T follicular helper cell (primary cell): ENCODE data around the gene PDCD5.
A peak's percentile ranks its signal among the peaks of the same experiment; 100 is the strongest.
"Not testable (repeated sequence)": the region's sequence is repeated elsewhere in the genome, so short reads cannot be mapped to it uniquely, and the experiment has no call there.

Source experiments
- DNase-seq: peaks from one replicate; pipeline ENCODE4 v3.0.0-alpha.2; 2020; ENCODE audit warnings: low read depth
- total RNA-seq, 2 experiments: gene quantifications; one replicate each; lab custom pipeline; 2026; lab: John Stamatoyannopoulos, UW

Gene PDCD5, protein sequence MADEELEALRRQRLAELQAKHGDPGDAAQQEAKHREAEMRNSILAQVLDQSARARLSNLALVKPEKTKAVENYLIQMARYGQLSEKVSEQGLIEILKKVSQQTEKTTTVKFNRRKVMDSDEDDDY
- 62.4 to 124 reads per million in 2 experiments for total RNA-seq

DNA sequence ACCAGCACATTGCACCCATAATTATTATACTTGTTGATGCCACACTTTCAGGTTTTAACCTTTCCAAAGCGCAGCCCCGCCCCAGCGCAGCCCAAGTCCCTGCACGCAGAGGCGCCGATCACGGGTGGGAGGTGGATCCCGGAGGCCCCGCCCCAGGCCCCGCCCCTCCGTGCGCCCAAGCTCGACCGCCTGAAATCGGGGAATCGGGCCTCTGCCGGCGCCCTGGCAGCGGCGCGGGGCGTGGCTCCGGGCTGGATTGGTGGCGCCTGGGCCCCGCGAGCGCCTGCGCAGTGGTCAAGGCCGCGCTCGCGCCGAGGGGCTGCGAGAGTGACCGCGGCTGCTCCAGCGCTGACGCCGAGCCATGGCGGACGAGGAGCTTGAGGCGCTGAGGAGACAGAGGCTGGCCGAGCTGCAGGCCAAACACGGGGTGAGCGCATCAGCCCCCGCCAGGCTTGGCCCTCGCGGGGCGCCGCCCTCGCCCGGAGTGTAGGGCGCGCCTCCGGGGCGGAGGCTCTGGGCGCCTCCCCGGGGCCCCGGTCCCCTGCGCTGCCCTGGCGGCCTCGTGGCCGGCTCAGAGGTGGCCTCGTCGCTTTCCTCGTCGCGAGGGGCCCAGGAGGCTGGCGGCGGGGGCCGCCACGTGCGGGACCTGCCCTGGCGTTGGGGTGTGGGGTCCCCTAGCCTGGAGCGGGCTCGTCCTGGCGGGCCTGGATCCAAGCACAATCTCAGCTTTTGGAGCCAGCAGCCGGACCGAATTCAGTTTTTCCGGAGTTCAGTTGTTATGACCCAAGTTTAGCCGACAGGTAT lies at the start of gene PDCD5:
Gene PDCD5 (plus strand): TSS at position 290 of the 804 bp plus-strand sequence. CDS start 72 bp downstream, at position 362.
- DNase-seq: peak; percentile 95

DNA sequence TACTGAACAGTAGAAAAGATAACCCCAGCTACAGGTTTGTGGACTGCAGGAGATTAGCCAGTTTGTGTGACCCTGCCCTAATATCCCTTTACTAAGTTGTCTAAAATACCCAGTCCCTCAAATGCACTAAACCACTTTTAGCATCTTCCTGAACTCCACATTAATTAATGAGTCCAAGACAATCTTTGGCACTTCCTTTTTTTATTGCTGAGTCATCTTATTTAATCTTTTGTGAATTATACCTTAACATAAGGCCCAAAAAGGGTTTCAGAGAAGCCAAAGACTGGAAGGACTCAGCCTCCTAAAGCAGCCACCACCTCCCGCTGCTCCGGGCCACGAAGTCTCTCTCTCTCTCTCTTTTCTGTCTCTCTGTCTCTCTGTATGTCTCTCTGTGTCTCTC lies 48.8 kb upstream of the PDCD5 start:
- DNase-seq: no peak

DNA sequence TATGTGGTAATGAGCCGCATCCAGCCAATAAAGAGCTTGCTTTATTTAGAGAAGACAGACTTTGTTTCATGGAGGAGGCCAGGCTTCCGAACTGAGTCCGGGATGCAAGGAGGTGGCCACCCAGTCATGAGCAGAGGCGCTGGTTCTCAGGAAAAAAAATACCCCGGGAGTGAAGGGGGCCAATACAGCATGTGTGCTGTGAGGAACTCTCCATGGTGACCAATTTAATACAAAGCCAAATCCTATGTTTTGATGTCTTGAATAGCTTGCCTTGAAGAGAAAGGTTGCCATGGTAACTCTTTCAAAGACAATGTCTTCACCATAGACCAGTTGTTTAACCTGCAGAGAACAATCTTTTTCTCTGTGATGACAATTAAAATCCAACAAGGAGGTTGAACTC lies 43.4 kb upstream of the PDCD5 start:
- DNase-seq: no peak

DNA sequence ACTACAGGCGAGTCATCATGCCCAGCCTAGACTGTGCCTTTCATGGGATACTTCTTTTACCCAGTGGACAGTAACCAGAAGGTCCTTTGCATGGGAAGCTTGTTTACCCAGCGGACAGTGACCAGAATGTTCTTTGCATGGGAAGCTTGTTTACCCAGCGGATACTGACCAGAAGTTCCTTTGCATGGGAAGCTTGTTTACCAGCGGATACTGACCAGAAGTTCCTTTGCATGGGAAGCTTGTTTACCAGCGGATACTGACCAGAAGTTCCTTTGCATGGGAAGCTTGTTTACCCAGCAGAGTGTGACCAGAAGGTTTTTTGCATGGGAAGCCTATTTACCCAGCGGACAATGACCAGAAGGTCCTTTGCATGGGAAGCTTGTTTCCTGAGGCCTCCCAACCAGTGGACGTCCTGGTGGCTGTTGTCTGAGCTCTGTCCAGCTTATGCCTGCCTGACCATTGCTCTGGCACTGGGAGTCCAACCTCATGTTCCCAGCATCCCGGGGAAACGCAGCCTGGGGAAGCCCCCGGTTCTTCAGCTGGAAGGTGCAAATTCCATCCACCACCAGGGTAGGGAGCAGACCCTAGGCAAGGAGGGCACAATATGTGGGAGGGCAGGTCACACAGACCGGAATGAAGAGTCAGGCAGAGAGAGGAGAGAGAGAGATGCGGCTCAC lies 41.6 kb upstream of the PDCD5 start:
- no peak for DNase-seq

DNA sequence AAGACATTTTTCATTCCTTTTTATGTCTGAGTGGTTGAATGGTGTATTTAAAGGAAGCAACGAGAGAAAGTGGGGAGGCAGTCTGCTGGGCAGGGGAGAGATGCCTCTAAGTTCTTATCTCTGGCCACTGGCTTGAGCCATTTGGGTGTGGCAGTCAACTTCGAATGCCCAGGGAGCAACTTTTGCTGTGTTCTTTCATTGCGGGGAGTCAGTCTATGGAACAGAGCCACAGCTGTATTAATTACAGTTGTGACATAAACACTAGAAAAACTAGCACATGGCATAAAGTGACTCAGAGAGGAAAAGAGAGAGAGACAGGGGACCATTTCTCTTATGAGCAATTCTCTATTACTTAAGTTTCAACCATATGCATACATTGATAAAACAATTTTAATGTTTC lies 40.4 kb upstream of the PDCD5 start:
- no peak for DNase-seq

DNA sequence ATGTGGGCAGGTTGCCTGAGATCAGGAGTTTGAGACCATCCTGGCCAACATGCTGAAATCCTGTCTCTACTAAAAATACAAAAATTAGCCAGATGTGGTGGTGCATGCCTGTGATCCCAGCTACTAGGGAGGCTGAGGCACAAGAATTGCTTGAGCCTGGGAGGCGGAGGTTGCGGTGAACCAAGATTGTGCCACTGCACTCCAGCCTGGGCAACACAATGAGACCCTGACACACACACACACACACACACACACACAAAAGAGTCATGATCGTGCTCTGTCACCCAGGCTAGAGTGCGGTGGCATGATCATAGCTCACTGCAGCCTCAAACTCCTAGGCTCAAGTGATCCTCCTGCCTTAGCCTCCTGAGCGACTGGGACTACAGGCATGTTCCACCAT lies 39.6 kb upstream of the PDCD5 start:
- not testable (repeated sequence) for DNase-seq

DNA sequence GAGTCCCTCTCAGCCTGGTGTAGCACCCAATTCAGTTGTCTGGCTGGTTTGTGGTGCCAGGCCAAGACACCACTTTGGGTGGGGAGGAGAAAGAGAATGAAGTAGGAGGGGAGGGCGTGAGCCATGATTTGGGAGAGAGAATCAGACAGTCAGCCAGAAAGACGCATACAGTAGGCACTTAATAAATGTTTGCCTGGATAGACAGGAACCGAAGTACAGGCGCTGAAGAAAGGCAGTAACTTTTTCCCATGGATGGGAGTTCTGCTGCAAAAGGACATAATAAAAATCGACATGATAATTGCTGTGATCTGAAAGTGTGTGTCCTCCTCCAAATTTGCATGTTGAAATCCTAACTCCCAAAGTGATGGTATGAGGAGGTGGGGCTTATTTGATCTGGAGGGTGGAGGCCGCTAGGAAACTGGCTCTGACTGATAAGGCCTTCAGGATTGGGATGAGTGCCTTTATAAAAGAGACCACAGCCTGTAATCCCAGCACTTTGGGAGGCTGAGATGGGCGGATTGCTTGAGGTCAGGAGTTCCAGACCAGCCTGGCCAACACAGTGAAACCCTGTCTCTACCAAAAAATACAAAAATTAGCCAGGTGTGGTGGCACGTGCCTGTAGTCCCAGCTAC lies 38.4 kb upstream of the PDCD5 start:
- DNase-seq: no peak

DNA sequence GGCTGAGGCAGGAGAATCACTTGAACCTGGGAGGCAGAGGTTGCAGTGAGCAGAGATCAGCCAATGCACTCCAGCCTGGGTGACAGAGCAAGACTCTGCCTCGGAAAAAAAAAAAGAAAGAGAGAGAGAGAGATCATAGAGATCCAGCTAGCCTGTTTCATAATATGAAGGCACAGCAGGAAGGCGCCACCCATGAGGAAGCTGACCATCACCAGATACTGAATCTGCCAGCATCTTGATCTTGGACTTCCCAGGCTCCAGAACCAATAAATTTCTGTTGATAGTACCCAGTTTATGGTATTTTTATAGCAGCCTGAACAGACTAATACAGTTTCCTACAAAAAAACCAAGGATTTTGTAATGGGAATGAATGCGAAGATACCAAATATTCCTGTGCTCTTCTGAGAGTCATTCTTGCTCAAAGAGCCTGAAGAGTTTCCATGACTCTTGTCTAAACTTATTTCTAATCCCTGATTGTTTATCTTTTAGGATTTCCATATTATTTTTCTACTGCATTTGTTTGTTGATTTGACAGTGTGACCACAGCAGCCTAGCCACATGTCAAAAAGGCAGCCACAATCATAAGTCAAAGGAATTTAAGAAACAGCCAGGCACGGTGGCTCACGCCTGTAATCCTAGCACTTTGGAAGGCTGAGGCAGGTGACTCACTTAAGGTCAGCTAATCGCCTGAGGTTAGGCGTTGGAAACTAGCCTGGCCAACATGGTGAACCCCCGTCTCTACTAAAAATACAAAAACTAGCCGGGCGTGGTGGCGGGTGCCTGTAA lies 37.7 kb upstream of the PDCD5 start:
- no peak for DNase-seq

DNA sequence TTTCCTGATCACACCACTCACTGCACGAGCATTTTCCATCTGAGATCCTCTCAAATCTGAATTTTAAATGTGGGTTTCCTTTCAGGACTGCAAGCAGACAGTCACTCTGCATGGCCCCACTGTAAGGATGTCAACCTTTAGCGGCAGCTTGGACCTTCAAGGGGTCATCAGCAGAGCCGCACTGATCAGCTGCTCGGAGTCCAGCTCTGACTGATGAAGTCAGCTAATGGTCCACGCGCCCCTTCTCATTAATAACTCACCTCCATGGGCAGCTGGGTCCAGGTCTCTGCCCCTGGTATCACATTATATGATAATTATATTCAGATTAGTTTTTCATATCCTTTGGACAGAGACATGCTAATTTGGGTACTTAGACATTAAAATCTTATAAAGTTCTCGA lies 36.1 kb upstream of the PDCD5 start:
- DNase-seq: no peak

DNA sequence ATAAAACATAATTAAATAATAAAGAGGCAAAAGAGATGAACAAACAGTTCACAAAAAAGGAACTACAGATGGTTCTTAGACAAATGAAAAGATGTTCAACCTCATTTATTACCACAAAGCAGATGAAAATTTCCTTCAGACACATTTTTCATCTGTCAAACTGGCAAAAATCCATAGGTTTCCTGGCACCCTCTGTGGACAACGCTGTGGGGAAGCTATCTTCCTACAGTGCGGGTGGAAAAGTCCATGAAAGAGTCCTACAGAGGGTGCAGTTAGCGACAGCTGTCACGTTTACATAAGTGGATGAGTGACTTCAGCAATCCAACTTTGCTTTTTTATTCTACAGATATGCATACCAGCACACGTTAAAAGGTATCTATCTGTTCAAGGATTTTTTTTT lies 30.3 kb upstream of the PDCD5 start:
- DNase-seq: no peak

DNA sequence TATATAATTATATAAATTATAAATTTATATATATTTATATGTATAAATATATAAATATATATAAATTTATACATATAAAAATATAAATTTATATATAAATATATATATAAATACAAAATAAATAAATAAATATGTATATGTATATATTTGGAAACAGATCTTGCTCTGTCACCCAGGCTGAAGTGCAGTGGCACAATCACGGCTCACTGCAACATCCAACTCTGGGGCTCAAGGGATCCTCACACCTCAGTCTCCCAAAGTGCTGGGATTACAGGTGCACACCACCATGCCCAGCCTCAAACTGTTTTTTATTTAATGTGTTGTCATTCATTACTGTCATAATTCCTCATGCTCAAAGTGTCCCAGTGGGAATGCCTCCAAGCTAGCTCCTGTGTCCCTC lies 25.2 kb upstream of the PDCD5 start:
- no peak for DNase-seq

DNA sequence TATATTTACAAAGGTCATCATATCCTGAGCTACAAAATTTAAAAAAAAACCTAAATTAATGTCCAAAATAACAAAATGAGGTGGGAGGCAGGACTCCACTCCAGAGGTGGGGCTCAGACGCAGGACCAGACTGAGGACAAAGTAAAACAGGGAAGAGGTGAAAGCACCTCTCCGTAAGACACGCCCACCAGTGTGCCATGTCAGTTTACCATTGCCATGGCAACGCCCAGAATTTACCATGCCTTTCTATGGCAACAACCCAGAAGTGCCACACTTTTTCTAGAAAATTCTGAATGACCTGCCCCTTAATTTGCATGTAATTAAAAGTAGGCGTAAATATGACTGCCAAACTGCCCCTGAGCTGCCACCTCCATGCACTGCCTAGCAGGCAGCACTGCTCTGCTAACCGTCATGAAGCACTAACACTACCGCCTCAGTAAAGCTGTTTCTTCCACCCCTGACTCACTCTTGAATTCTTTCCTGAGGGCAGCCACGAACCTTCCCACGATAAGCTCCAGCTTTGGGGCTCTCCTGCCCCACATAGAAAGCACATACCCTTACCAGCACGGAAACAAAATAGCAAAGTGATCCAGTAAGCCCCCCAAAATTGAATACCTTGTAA lies 22.3 kb upstream of the PDCD5 start:
- no peak for DNase-seq

DNA sequence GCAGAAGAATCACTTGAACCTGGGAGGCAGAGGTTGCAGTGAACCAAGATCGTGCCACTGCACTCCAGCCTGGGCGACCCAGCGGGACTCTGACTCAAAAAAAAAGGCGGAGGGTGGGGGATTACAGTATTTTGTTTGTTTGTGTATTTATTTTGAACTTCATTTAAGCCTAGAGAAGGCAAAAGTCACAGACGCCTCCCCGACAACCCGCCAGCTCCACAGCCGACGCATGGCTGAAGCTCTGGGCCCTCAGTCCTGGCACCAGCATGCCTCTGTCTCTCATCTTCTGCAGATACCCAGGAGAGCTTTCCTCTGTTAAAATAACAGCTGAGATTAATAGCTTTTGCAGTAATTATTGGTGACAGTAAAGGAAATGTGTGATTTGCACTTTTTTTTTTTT lies 17.2 kb upstream of the PDCD5 start:
- DNase-seq: no peak

DNA sequence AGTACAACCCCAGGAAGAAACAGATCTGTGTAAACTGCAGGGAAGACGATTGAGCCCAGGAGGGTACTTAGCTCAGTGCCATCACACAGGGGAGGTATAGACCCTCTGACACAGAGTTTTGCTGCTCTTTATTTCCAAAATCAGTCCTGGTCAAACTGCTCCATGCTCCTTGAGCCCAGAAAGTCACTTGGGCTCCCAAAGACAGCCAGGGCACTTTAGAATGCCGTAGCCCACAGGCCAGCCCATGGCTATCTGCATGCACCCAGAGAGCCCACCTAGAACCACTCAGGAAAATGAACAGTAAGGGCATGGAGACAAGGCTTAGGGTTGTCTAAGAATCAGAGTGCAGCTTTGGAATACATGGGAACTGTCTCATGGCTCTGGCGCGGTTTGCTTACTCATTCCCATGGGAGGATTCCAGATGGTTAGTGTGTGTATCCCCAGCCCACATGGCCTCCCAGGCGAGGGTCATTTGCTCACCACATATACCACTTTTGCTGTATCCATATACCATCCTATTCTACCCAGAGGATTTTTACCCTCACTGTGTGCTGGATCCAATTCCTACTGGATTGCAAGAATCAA lies 14.7 kb upstream of the PDCD5 start:
- no peak for DNase-seq

DNA sequence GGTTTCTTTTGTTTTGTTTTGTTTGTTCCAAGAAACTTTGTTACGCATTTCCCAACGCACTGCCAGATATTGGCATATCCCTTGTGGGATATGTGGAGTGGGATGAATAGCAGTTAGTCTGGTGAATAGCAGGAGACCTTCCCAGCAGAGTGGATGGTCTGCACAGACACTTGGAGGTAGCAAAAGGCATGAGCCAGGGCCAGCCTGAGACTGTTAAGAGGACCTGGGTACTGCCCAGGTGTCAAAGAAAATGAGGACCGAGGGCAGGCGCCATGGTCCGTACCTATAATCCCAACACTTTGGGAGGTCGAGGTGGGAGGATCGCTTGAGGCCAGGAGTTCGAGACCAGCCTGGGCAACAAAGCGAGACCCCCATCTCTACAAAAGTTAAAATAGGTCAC lies 13.5 kb upstream of the PDCD5 start:
- no peak for DNase-seq

DNA sequence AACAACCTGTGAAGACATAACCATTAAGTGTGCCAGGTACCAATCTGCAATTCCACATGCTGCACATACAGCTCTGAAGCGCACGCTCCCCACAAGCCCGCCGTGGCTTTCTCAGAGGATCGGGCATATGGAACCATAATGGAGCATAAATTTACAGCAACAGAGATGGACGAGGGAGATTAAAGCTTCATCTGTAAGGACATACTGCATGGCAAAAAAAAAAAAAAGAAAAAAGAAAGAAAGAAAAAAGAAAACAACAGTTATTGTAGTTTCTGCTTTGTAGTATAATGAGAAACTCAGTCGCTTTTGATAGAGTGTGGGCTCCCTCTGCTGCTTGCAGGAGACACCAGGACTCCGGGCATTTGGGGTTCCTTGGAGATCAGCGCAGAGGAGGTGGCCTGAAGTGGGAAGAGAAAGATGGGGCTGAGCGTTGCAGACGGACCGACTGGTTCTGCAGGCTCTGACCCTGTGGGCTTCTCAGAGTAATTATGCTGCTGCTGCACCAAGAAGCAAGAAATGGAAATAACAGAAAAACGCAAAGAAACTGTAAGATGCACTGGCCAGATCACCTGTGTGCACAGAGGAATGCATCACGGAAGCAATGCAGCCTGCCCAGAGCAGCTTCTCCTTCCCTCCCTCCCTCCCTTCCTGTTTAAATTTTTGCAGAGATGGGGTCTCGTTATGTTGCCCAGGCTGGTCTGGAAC lies 10.8 kb upstream of the PDCD5 start:
- DNase-seq: peak; percentile 48

DNA sequence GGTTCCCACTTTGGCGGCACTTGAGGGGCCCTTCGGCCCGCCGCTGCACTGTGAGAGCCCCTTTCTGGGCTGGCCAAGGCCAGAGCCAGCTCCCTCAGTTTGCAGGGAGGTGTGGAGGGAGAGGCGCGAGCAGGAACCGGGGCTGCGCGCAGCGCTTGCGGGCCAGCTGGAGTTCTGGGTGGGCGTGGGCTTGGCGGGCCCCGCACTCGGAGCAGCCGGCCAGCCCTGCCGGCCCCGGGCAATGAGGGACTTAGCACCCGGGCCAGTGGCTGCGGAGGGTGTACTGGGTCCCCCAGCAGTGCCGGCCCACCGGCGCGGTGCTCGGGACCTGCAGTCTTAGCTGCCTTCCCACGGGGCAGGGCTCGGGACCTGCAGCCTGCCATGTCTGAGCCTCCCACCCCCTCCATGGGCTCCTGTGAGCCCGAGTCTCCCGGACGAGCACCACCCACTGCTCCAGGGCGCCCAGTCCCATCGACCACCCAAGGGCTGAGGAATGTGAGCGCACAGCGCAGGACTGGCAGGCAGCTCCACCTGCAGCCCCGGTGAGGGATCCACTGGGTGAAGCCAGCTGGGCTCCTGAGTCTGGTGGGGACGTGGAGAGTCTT lies 9.4 kb upstream of the PDCD5 start:
- not testable (repeated sequence) for DNase-seq

DNA sequence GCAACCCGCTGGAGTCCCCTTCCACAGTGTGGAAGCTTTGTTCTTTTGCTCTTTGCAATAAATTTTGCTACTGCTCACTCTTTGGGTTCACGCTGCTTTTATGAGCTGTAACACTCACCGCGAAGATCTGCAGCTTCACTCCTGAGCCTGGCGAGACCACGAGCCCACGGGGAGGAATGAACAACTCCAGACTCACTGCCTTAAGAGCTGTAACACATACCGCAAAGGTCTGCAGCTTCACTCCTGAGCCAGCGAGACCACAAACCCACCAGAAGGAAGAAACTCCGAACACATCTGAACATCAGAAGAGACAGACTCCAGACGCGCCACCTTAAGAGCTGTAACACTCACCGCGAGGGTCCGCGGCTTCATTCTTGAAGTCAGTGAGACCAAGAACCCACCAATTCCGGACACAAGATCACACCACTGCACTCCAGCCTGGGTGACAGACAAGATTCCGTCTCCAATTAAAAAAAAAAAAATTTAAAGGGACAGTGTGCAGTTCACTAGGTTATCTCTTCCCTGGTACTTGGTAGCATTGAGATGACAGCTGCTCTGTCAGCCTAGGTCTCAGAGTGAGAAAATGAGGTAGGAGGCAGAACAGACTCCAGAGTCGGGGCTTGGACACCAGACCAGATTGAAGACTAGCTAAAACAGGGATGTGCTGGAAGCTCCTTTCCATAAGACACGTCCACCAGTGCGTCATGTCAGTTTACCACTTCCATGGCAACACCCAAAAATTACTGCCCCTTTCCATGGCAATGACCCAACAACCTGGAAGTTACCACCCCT lies 8.1 kb upstream of the PDCD5 start:
- not testable (repeated sequence) for DNase-seq

DNA sequence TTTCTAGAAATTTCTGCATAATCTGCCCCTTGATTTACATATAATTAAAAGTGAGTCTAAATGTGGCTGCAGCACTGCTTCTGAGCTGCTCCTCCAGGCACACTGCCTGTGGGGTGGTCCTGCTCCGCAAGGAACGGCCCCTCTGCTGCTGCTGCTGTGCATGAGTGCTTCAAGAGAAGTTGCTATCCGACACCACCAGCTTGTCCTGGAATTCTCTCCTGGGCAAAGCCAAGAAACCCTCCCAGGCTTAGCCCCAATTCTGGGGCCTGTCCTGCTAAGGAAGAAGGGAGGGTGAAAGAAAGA lies 7.5 kb upstream of the PDCD5 start:
- no peak for DNase-seq
